H1 (cell line): ENCODE measurements around the gene PTK6. TPM values are rescaled to one million over a fixed set of nuclear protein-coding genes. Genes with fewer than 3 reads are reported as not detected.

Experiments used
- CTCF ChIA-PET: fragments of 300-600 bp; sonication (Branson Sonifier 250); formaldehyde crosslinking; loops from one replicate; lab custom pipeline; 2021; ENCODE audit not compliant: partially characterized antibody; lab: Charles Lee
- POLR2A ChIA-PET: fragments of 300-600 bp; sonication (Branson Sonifier 250); formaldehyde crosslinking; loops from one replicate; lab custom pipeline; 2021; ENCODE audit warnings: inconsistent platforms; ENCODE audit not compliant: partially characterized antibody; lab: Charles Lee
- DNase-seq, 2 experiments: peaks; one replicate each; pipeline versions ENCODE4 v3.0.0 to v3.0.0-alpha.2; 2010 to 2022; ENCODE audit warnings: low spot score in 2 of 2, low read depth in 1 of 2, mixed read lengths in 1 of 2
- FAIRE-seq: peaks from 2 replicates; lab custom pipeline; 2011; peaks lifted over from hg19 to GRCh38; lab: Jason Lieb, UNC
- H2AFZ ChIP-seq: 2 replicates; pipeline ENCODE4 v1.8.1; 2012; ENCODE audit warnings: low read length, inconsistent platforms
- H2AK5ac ChIP-seq: 2 replicates; pipeline ENCODE4 v1.6.1; 2013; ENCODE audit warnings: low read depth, low read length
- H2BK120ac ChIP-seq: replicated peaks from 2 replicates; pipeline ENCODE3; 2013; ENCODE audit warnings: low read depth, low read length, inconsistent platforms
- H2BK12ac ChIP-seq: 2 replicates; pipeline ENCODE4 v1.6.1; 2013; ENCODE audit warnings: low read depth, low read length
- H2BK15ac ChIP-seq: 2 replicates; pipeline ENCODE4 v1.6.1; 2013; ENCODE audit warnings: low read length
- H2BK20ac ChIP-seq: 2 replicates; pipeline ENCODE4 v1.6.1; 2013; ENCODE audit warnings: low read length
- H2BK5ac ChIP-seq: 2 replicates; pipeline ENCODE4 v1.6.1; 2013; ENCODE audit warnings: low read depth, low read length
- H3K14ac ChIP-seq: 2 replicates; pipeline ENCODE4 v1.6.1; 2013; ENCODE audit warnings: inconsistent platforms; ENCODE audit not compliant: insufficient read length
- H3K18ac ChIP-seq: 2 replicates; pipeline ENCODE4 v1.6.1; 2013; ENCODE audit warnings: low read length; ENCODE audit errors: extremely low read depth
- H3K23ac ChIP-seq: 2 replicates; pipeline ENCODE4 v1.6.1; 2013; ENCODE audit warnings: inconsistent platforms; ENCODE audit not compliant: insufficient read length
- H3K23me2 ChIP-seq: 2 replicates; pipeline ENCODE4 v1.6.1; 2013; ENCODE audit warnings: low read depth, low read length
- H3K27ac ChIP-seq: 2 replicates; pipeline ENCODE4 v1.6.1; 2011; ENCODE audit warnings: low read depth, low read length, inconsistent platforms
- H3K27me3 ChIP-seq, 4 experiments: replicated peaks in 1 of 4; 1 replicate in 1 of 4; 2 replicates in 3 of 4; pipeline versions ENCODE4 v1.6.1 to v1.8.1; 2011 to 2013; ENCODE audit warnings: low read length in 3 of 4, mild to moderate bottlenecking in 3 of 4, inconsistent platforms in 2 of 4, mixed read lengths in 2 of 4, moderate library complexity in 1 of 4; ENCODE audit not compliant: control insufficient read depth in 3 of 4, insufficient read depth in 3 of 4; ENCODE audit errors: extremely low read depth in 1 of 4
- H3K36me3 ChIP-seq, 4 experiments: 2 replicates each; pipeline versions ENCODE4 v1.6.1 to v1.8.1; 2011 to 2013; ENCODE audit warnings: mild to moderate bottlenecking in 4 of 4, low read length in 3 of 4, moderate library complexity in 2 of 4, control low read depth in 1 of 4, inconsistent platforms in 1 of 4; ENCODE audit not compliant: insufficient read depth in 4 of 4, control insufficient read depth in 2 of 4
- H3K4ac ChIP-seq: replicated peaks from 2 replicates; pipeline ENCODE3; 2013; ENCODE audit warnings: low read length, low read depth, mixed read lengths, inconsistent platforms; ENCODE audit not compliant: insufficient read length
- H3K4me1 ChIP-seq, 4 experiments: replicated peaks in 1 of 4; 1 replicate in 1 of 4; 2 replicates in 3 of 4; pipeline versions ENCODE4 v1.6.1 to v1.8.1; 2011 to 2013; ENCODE audit warnings: low read length in 3 of 4, inconsistent platforms in 2 of 4, mixed read lengths in 1 of 4; ENCODE audit not compliant: insufficient read depth in 4 of 4, control insufficient read depth in 3 of 4
- H3K4me2 ChIP-seq, 2 experiments: 2 replicates each; pipeline versions ENCODE4 v1.6.1 to v1.8.1; 2011 to 2013; ENCODE audit warnings: low read depth in 2 of 2, low read length in 2 of 2, control low read depth in 1 of 2, inconsistent platforms in 1 of 2, mild to moderate bottlenecking in 1 of 2; ENCODE audit not compliant: insufficient read depth in 1 of 2
- H3K4me3 ChIP-seq, 4 experiments: fragments of 200-600, 300-600 bp in 1 of 4; sonication (generic), shearing (Covaris generic), sonication (Bioruptor Twin) in 1 of 4; 2 replicates each; pipeline versions ENCODE4 v1.5.1 to v1.8.1; 2011 to 2016; ENCODE audit warnings: low read length in 4 of 4, low read depth in 3 of 4, control low read depth in 2 of 4, inconsistent platforms in 2 of 4, mild to moderate bottlenecking in 2 of 4, mixed read lengths in 1 of 4, moderate library complexity in 1 of 4; ENCODE audit not compliant: insufficient read depth in 2 of 4; ENCODE audit errors: extremely low read depth in 1 of 4
- H3K56ac ChIP-seq: replicated peaks from 2 replicates; pipeline ENCODE3; 2013; ENCODE audit warnings: low read depth, mild to moderate bottlenecking, mixed read lengths, low read length, inconsistent platforms; ENCODE audit not compliant: insufficient read length
- H3K79me1 ChIP-seq: 2 replicates; pipeline ENCODE4 v1.6.1; 2013; ENCODE audit warnings: low read depth, low read length, control low read depth
- H3K79me2 ChIP-seq, 2 experiments: 2 replicates each; pipeline versions ENCODE4 v1.6.1 to v1.8.1; 2012 to 2013; ENCODE audit warnings: low read length in 2 of 2, mild to moderate bottlenecking in 2 of 2, inconsistent platforms in 1 of 2; ENCODE audit not compliant: insufficient read depth in 2 of 2, control insufficient read depth in 1 of 2
- H3K9ac ChIP-seq, 4 experiments: replicated peaks in 1 of 4; 1 replicate in 1 of 4; 2 replicates in 3 of 4; pipeline versions ENCODE4 v1.6.1 to v1.8.1; 2011 to 2013; ENCODE audit warnings: low read depth in 3 of 4, low read length in 3 of 4, control low read depth in 2 of 4, mild to moderate bottlenecking in 2 of 4, moderate library complexity in 2 of 4, inconsistent platforms in 1 of 4; ENCODE audit errors: extremely low read depth in 1 of 4
- H3K9me3 ChIP-seq, 2 experiments: 2 replicates each; pipeline versions ENCODE4 v1.6.1 to v1.8.1; 2012 to 2013; ENCODE audit warnings: mild to moderate bottlenecking in 2 of 2, moderate library complexity in 2 of 2, control low read depth in 1 of 2, inconsistent platforms in 1 of 2, low read depth in 1 of 2, low read length in 1 of 2, mixed read lengths in 1 of 2; ENCODE audit not compliant: insufficient read depth in 2 of 2
- H4K20me1 ChIP-seq, 2 experiments: replicated peaks in 1 of 2; 2 replicates each; pipeline versions ENCODE3 to v1.8.1; 2011 to 2013; ENCODE audit warnings: inconsistent platforms in 2 of 2, low read length in 2 of 2, mild to moderate bottlenecking in 1 of 2; ENCODE audit not compliant: insufficient read depth in 2 of 2, control insufficient read depth in 1 of 2
- H4K5ac ChIP-seq: 2 replicates; pipeline ENCODE4 v1.6.1; 2013; ENCODE audit warnings: low read length, low read depth, mixed read lengths, inconsistent platforms; ENCODE audit not compliant: insufficient read length
- H4K8ac ChIP-seq: 2 replicates; pipeline ENCODE4 v1.8.0; 2013; ENCODE audit warnings: mild to moderate bottlenecking, moderate library complexity, low read length, inconsistent platforms; ENCODE audit not compliant: insufficient read depth; ENCODE audit errors: extremely low read depth
- H4K91ac ChIP-seq: replicated peaks from 2 replicates; pipeline ENCODE3; 2013; ENCODE audit warnings: low read length, mixed read lengths, inconsistent platforms; ENCODE audit not compliant: insufficient read length
- EGR1 ChIP-seq: IDR thresholded peaks from 2 replicates; pipeline ENCODE4 v1.6.1; 2011; ENCODE audit warnings: low read depth, low read length, borderline replicate concordance
- FOSL1 ChIP-seq: IDR thresholded peaks from 2 replicates; pipeline ENCODE4 v1.6.1; 2011; ENCODE audit warnings: mild to moderate bottlenecking, low read depth, low read length, moderate library complexity; ENCODE audit not compliant: insufficient read depth
- GTF2F1 ChIP-seq: IDR thresholded peaks from 2 replicates; pipeline ENCODE4 v1.6.1; 2012; ENCODE audit warnings: low read depth, low read length, improper control_type of control experiment, borderline replicate concordance
- SP1 ChIP-seq: IDR thresholded peaks from 2 replicates; pipeline ENCODE4 v1.6.1; 2011; ENCODE audit warnings: low read depth, low read length
- SUZ12 ChIP-seq: fragments of 200-600 bp; sonication (generic); IDR thresholded peaks from 2 replicates; pipeline ENCODE4 v1.6.1; 2012; ENCODE audit warnings: mild to moderate bottlenecking, inconsistent platforms, low read length, moderate library complexity, mixed read lengths
- USF2 ChIP-seq: IDR thresholded peaks from 2 replicates; pipeline ENCODE4 v1.6.1; 2011; ENCODE audit warnings: low read length, improper control_type of control experiment
- whole genome bisulfite sequencing, 2 experiments: shearing (Covaris generic) in 1 of 2; methylation state at CpG; one replicate each; pipeline versions ENCODE4 v1.1.6 to v1.1.7; 2013 to 2015; ENCODE audit warnings: low lambda C conversion rate in 2 of 2, mixed read lengths in 2 of 2, inconsistent platforms in 1 of 2, low coverage in 1 of 2, missing lambda C conversion rate in 1 of 2; ENCODE audit not compliant: insufficient replicate concordance in 2 of 2, insufficient coverage in 1 of 2, insufficient read length in 1 of 2; ENCODE audit errors: extremely low coverage in 1 of 2, missing lambda C conversion rate in 1 of 2; 5-methylcytosine and 5-hydroxymethylcytosine counted together
- polyA plus RNA-seq, 7 experiments: library from polyadenylated mRNA; depleted of rRNA in 3 of 7; stranded (reverse) in 5 of 7; unstranded in 2 of 7; fragments of >200 nt in 5 of 7; fragments of 200-250 nt in 2 of 7; gene quantifications; 1 replicate in 5 of 7; 2 replicates in 1 of 7; 4 replicates in 1 of 7; pipeline versions ENCODE4 v1.2.1 to v1.2.3, GENCODE V29; 2011 to 2013; ENCODE audit warnings: missing spikeins in 2 of 7, mixed read lengths in 2 of 7
- total RNA-seq: library from RNA; stranded (reverse); fragmentation: NEBNext Ultra II Directional; extraction: Animal tissue kit (Norgen Biotek cat#: 25700); gene quantifications from 2 replicates; pipeline ENCODE4 v1.2.1, GENCODE V29; 2021

The PTK6 gene
- total and polyA plus RNA-seq, 2 of the 8 experiments (the other 6 are each of a cell fraction or from before 2014, with no cell fraction given), result 0.12 to 0.19 TPM

GRCh38 chr20:63505281-63505680 is 31.9 kb downstream of the PTK6 start:
- H3K4me2 ChIP-seq, result no peak overlapping the region
- H2BK120ac ChIP-seq, result no peak overlapping the region
- WGBS, 2 experiments, result 88% methylated on average over 8 of the region's 8 CpGs; no CpG with 5 or more reads in 1 of the 2 experiments
- no peak overlapping the region for H3K4ac ChIP-seq
- no peak overlapping the region for H3K56ac ChIP-seq
- H2BK12ac ChIP-seq, result no peak overlapping the region
- peaks cover 0 to 1% of the 10 kb centered on the region in 2 experiments for H4K20me1 ChIP-seq
- no peak overlapping the region for H2BK5ac ChIP-seq
- H2AFZ ChIP-seq, result no peak overlapping the region
- POLR2A ChIA-PET, result interaction anchor here (1.1 kb wide), 1 partner anchor 15 kb away, joined by 4 read pairs; the partner anchor contains the start of gene PPDPF
- H3K18ac ChIP-seq, result no peak overlapping the region
- TF ChIP-seq SP1, result no peak
- no peak for TF ChIP-seq FOSL1
- no peak for TF ChIP-seq EGR1
- TF ChIP-seq USF2, result no peak
- TF ChIP-seq SUZ12, result no peak
- no peak for TF ChIP-seq GTF2F1
- peaks cover 0 to 6% (median under 1%) of the 10 kb centered on the region in 4 experiments; a peak in 3 of 7 replicates for H3K27me3 ChIP-seq
- no peaks in the 10 kb centered on the region for H3K79me2 ChIP-seq
- H4K5ac ChIP-seq, result no peak overlapping the region
- no peaks in the 10 kb centered on the region for H3K36me3 ChIP-seq
- FAIRE-seq, result no peak
- no peak overlapping the region for H2AK5ac ChIP-seq
- H2BK15ac ChIP-seq, result no peak overlapping the region
- no peak overlapping the region for H4K91ac ChIP-seq
- H3K14ac ChIP-seq, result no peak overlapping the region
- no peak overlapping the region for H2BK20ac ChIP-seq
- no peak overlapping the region for H3K9ac ChIP-seq
- no peak overlapping the region for H4K8ac ChIP-seq
- CTCF ChIA-PET, result interaction anchor here (1.0 to 2.2 kb wide), 5 partner anchors 9 to 252 kb away, joined by 3 to 12 read pairs (median 4); partner anchors contain the start of gene PPDPF
- no peak overlapping the region for H3K23ac ChIP-seq
- peaks cover 0 to 13% (median 7%) of the 10 kb centered on the region in 4 experiments; a peak in 6 of 7 replicates for H3K4me1 ChIP-seq
- H3K79me1 ChIP-seq, result no peaks in the 10 kb centered on the region
- no peaks in the 10 kb centered on the region for H3K23me2 ChIP-seq
- H3K9me3 ChIP-seq, result peaks cover 0 to 6% of the 10 kb centered on the region in 2 experiments; a peak in 2 of 4 replicates
- H3K27ac ChIP-seq, result no peak overlapping the region
- DNase-seq, result no peak
- H3K4me3 ChIP-seq, result no peak overlapping the region
